Measurements from ENCODE around the gene RAB6A.
"Not testable (repeated sequence)": the region's sequence is repeated elsewhere in the genome, so short reads cannot be mapped to it uniquely, and the experiment has no call there.

RAB6A gene

GRCh38 chr11:73726825-73727224 is 34.0 kb downstream of the RAB6A start:
- no peak for DNase-seq (ENCODE audit: low read depth)

- no peak for DNase-seq (ENCODE audit: low read depth)
Measured at GRCh38 chr11:73717136-73717535, 43.7 kb downstream of the RAB6A start.

GRCh38 chr11:73716153-73717056 is 44.5 kb downstream of the RAB6A start:
- no peak for DNase-seq (ENCODE audit: low read depth)

- DNase-seq (ENCODE audit: low read depth) = no peak
Measured at GRCh38 chr11:73715541-73715940, 45.3 kb downstream of the RAB6A start.

- DNase-seq (ENCODE audit: low read depth) = no peak
Measured at GRCh38 chr11:73710964-73711363, 49.9 kb downstream of the RAB6A start.

GRCh38 chr11:73705053-73705452 is 55.8 kb downstream of the RAB6A start:
- no peak for DNase-seq (ENCODE audit: low read depth)

- DNase-seq (ENCODE audit: low read depth) = no peak
Measured at GRCh38 chr11:73693899-73694525, 66.9 kb downstream of the RAB6A start.

- no peak for DNase-seq (ENCODE audit: low read depth)
Measured at GRCh38 chr11:73680687-73681086, 80.2 kb downstream of the RAB6A start.

GRCh38 chr11:73676552-73676951 is 84.3 kb downstream of the RAB6A start:
- not testable (repeated sequence) for DNase-seq (ENCODE audit: low read depth)

- no peak for DNase-seq (ENCODE audit: low read depth)
Measured at GRCh38 chr11:73671701-73672100, 89.2 kb downstream of the RAB6A start.

GRCh38 chr11:73670808-73671207 is 90.1 kb downstream of the RAB6A start:
- DNase-seq (ENCODE audit: low read depth) = no peak

GRCh38 chr11:73667891-73668290 is 93.0 kb downstream of the RAB6A start:
- no peak for DNase-seq (ENCODE audit: low read depth)

GRCh38 chr11:73664877-73665276 is 96.0 kb downstream of the RAB6A start:
- DNase-seq (ENCODE audit: low read depth) = no peak

GRCh38 chr11:73663604-73664495 is 97.0 kb downstream of the RAB6A start:
- DNase-seq (ENCODE audit: low read depth) = no peak

- DNase-seq (ENCODE audit: low read depth) = no peak
Measured at GRCh38 chr11:73662445-73663157, 98.3 kb downstream of the RAB6A start.

GRCh38 chr11:73661035-73661628 is 99.7 kb downstream of the RAB6A start:
- peak; percentile 76 for DNase-seq (ENCODE audit: low read depth)

- no peak for DNase-seq (ENCODE audit: low read depth)
Measured at GRCh38 chr11:73660497-73661034, 100.3 kb downstream of the RAB6A start.

- DNase-seq (ENCODE audit: low read depth) = no peak
Measured at GRCh38 chr11:73659961-73660360, 100.9 kb downstream of the RAB6A start.

GRCh38 chr11:73656985-73657384 is 103.9 kb downstream of the RAB6A start:
- DNase-seq (ENCODE audit: low read depth) = no peak

- no peak for DNase-seq (ENCODE audit: low read depth)
Measured at GRCh38 chr11:73655686-73656085, 105.2 kb downstream of the RAB6A start.

- no peak for DNase-seq (ENCODE audit: low read depth)
Measured at GRCh38 chr11:73654482-73655021, 106.3 kb downstream of the RAB6A start.

All from T follicular helper cell (primary cell).